Activated gamma-delta T cell (primary cell): ENCODE results near the gene ZNF322.

Source experiments
- DNase-seq: peaks from one replicate; lab custom pipeline; 2025; lab: John Stamatoyannopoulos, UW

Gene ZNF322

GRCh38 chr6:26592649-26593048 is 66.9 kb downstream of the ZNF322 start:
- DNase-seq: no peak

GRCh38 chr6:26588965-26589364 is 70.6 kb downstream of the ZNF322 start:
- no peak for DNase-seq
